SK-N-SH (cell line): Measurements from ENCODE around the gene TRANK1. TPM values are rescaled to one million over a fixed set of nuclear protein-coding genes. Genes with fewer than 3 reads are reported as not detected.

Experiments used
- CTCF ChIA-PET: fragments of 300-600, 350-600 bp; formaldehyde crosslinking; extraction: SDS; loops from one replicate; lab custom pipeline; 2021; lab: Yijun Ruan, JAX
- POLR2A ChIA-PET: fragments of 350-600 bp; sonication (Branson Sonifier 250); formaldehyde crosslinking; extraction: SDS; loops from one replicate; lab custom pipeline; 2020; ENCODE audit warnings: antibody characterized with exemption, inconsistent platforms; lab: Yijun Ruan, JAX
- DNase-seq: peaks from one replicate; pipeline ENCODE4 v3.0.0; 2012
- H2AFZ ChIP-seq: fragments of 200-600 bp; sonication (generic); 2 replicates; pipeline ENCODE4 v1.8.1; 2016; ENCODE audit warnings: antibody characterized with exemption, mild to moderate bottlenecking, low read depth
- H3F3A ChIP-seq: fragments of 200-600 bp; sonication (generic); replicated peaks from 2 replicates; pipeline ENCODE3; 2016; ENCODE audit warnings: antibody characterized with exemption, mild to moderate bottlenecking; ENCODE audit not compliant: insufficient read depth
- H3K27ac ChIP-seq, 2 experiments: fragments of 200-500 bp in 1 of 2; fragments of 200-600 bp in 1 of 2; sonication (Bioruptor generic) in 1 of 2; sonication (generic), shearing (Covaris generic) in 1 of 2; 2 replicates each; pipeline versions ENCODE4 v1.5.1 to v1.6.1; 2014 to 2016; ENCODE audit warnings: low read depth in 2 of 2, inconsistent platforms in 1 of 2, low read length in 1 of 2, mild to moderate bottlenecking in 1 of 2, mixed read lengths in 1 of 2
- H3K27me3 ChIP-seq: fragments of 200-600 bp; sonication (generic), shearing (Covaris generic); 2 replicates; pipeline ENCODE4 v1.6.1; 2016; ENCODE audit warnings: mixed run types; ENCODE audit not compliant: insufficient read depth
- H3K36me3 ChIP-seq, 2 experiments: fragments of 200-500 bp in 1 of 2; fragments of 200-600 bp in 1 of 2; sonication (Bioruptor generic) in 1 of 2; sonication (generic) in 1 of 2; replicated peaks in 1 of 2; 2 replicates each; pipeline versions ENCODE3 to v1.5.1; 2014 to 2016; ENCODE audit warnings: low read length in 1 of 2, mild to moderate bottlenecking in 1 of 2; ENCODE audit not compliant: insufficient read depth in 2 of 2, control insufficient read depth in 1 of 2
- H3K4me1 ChIP-seq, 2 experiments: fragments of 200-500 bp in 1 of 2; fragments of 200-600 bp in 1 of 2; sonication (Bioruptor generic) in 1 of 2; sonication (generic), shearing (Covaris generic) in 1 of 2; 2 replicates each; pipeline versions ENCODE4 v1.5.1 to v1.6.1; 2014 to 2016; ENCODE audit warnings: low read depth in 1 of 2, low read length in 1 of 2, mixed run types in 1 of 2; ENCODE audit not compliant: insufficient read depth in 2 of 2, control insufficient read depth in 1 of 2
- H3K4me2 ChIP-seq: fragments of 200-600 bp; sonication (generic), shearing (Covaris generic); 2 replicates; pipeline ENCODE4 v1.6.1; 2017; ENCODE audit warnings: mixed run types
- H3K4me3 ChIP-seq, 2 experiments: fragments of 200-500 bp in 1 of 2; fragments of 200-600 bp in 1 of 2; sonication (Bioruptor generic) in 1 of 2; sonication (generic), shearing (Covaris generic) in 1 of 2; 2 replicates each; pipeline versions ENCODE4 v1.5.1 to v1.8.1; 2014 to 2016; ENCODE audit warnings: low read depth in 2 of 2, inconsistent platforms in 1 of 2, low read length in 1 of 2, mild to moderate bottlenecking in 1 of 2, mixed read lengths in 1 of 2, moderate library complexity in 1 of 2
- H3K79me2 ChIP-seq: fragments of 200-600 bp; sonication (generic); 2 replicates; pipeline ENCODE4 v1.8.1; 2017; ENCODE audit warnings: mild to moderate bottlenecking; ENCODE audit not compliant: insufficient read depth
- H3K9ac ChIP-seq: fragments of 200-600 bp; sonication (generic); 2 replicates; pipeline ENCODE4 v1.6.1; 2017; ENCODE audit warnings: mixed run types
- H3K9me2 ChIP-seq: fragments of 200-600 bp; sonication (generic); 2 replicates; pipeline ENCODE4 v1.6.1; 2017; ENCODE audit warnings: mixed run types
- H3K9me3 ChIP-seq: fragments of 200-600 bp; sonication (generic); 2 replicates; pipeline ENCODE4 v1.6.1; 2017; ENCODE audit warnings: mixed run types, mild to moderate bottlenecking, moderate library complexity
- H4K20me1 ChIP-seq: fragments of 200-600 bp; sonication (generic); 2 replicates; pipeline ENCODE4 v1.6.1; 2017; ENCODE audit warnings: mild to moderate bottlenecking, mixed run types; ENCODE audit not compliant: insufficient read depth
- CTCF ChIP-seq: fragments of 200-600 bp; sonication (generic); IDR thresholded peaks from 2 replicates; pipeline ENCODE4 v1.6.1; 2017; ENCODE audit warnings: antibody characterized with exemption, mild to moderate bottlenecking, moderate library complexity
- ELF1 ChIP-seq: IDR thresholded peaks from 2 replicates; pipeline ENCODE4 v1.4.0; 2012
- EP300 ChIP-seq, 2 experiments: IDR thresholded peaks; 2 replicates each; pipeline versions ENCODE4 v1.4.0 to v1.6.1; 2012; ENCODE audit warnings: borderline replicate concordance in 1 of 2, low read depth in 1 of 2, low read length in 1 of 2
- FOXM1 ChIP-seq: IDR thresholded peaks from 2 replicates; pipeline ENCODE4 v1.4.0; 2012; ENCODE audit warnings: low read depth, mild to moderate bottlenecking
- GABPA ChIP-seq: IDR thresholded peaks from 2 replicates; pipeline ENCODE4 v1.4.0; 2012; ENCODE audit warnings: low read depth, mild to moderate bottlenecking
- IRF3 ChIP-seq: fragments of 150-350 bp; IDR thresholded peaks from 2 replicates; pipeline ENCODE4 v1.6.1; 2016; ENCODE audit warnings: mild to moderate bottlenecking, low read depth, low read length
- MEF2A ChIP-seq: IDR thresholded peaks from 2 replicates; pipeline ENCODE4 v1.4.0; 2012; ENCODE audit warnings: low read depth, borderline replicate concordance
- MXI1 ChIP-seq: IDR thresholded peaks from 2 replicates; pipeline ENCODE4 v1.6.1; 2012; ENCODE audit warnings: mild to moderate bottlenecking, low read depth, low read length, improper control_type of control experiment
- NRF1 ChIP-seq: IDR thresholded peaks from 2 replicates; pipeline ENCODE4 v1.6.1; 2012; ENCODE audit warnings: low read depth, mild to moderate bottlenecking, low read length
- POLR2AphosphoS5 ChIP-seq: IDR thresholded peaks from 2 replicates; pipeline ENCODE4 v1.6.1; 2012; ENCODE audit warnings: low read depth, low read length
- RAD21 ChIP-seq: IDR thresholded peaks from 2 replicates; pipeline ENCODE4 v1.6.1; 2012; ENCODE audit warnings: mild to moderate bottlenecking, low read length
- REST ChIP-seq: IDR thresholded peaks from 2 replicates; pipeline ENCODE4 v1.6.1; 2012; ENCODE audit warnings: mild to moderate bottlenecking, low read depth, low read length, moderate library complexity
- RFX5 ChIP-seq: IDR thresholded peaks from 2 replicates; pipeline ENCODE4 v1.6.1; 2012; ENCODE audit warnings: mild to moderate bottlenecking, improper control_type of control experiment, low read length
- RXRA ChIP-seq: IDR thresholded peaks from 2 replicates; pipeline ENCODE4 v1.4.0; 2012; ENCODE audit warnings: low read depth, mild to moderate bottlenecking, borderline replicate concordance
- SMC3 ChIP-seq: IDR thresholded peaks from 2 replicates; pipeline ENCODE4 v1.6.1; 2012; ENCODE audit warnings: low read depth, low read length, improper control_type of control experiment
- TAF1 ChIP-seq: IDR thresholded peaks from 2 replicates; pipeline ENCODE4 v1.6.1; 2012; ENCODE audit warnings: low read depth, mild to moderate bottlenecking, low read length, moderate library complexity, borderline replicate concordance
- TEAD4 ChIP-seq: IDR thresholded peaks from 2 replicates; pipeline ENCODE4 v1.4.0; 2012; ENCODE audit warnings: mild to moderate bottlenecking, borderline replicate concordance; ENCODE audit not compliant: insufficient read depth
- USF1 ChIP-seq: IDR thresholded peaks from 2 replicates; pipeline ENCODE4 v1.4.0; 2012; ENCODE audit warnings: low read depth, borderline replicate concordance
- USF2 ChIP-seq: fragments of 150-350 bp; IDR thresholded peaks from 2 replicates; pipeline ENCODE4 v1.6.1; 2017; ENCODE audit warnings: antibody characterized with exemption, low read length, low read depth, borderline replicate concordance
- WGBS: methylation state at CpG from one replicate; pipeline ENCODE4 v1.1.6; 2017; ENCODE audit warnings: low lambda C conversion rate; 5-methylcytosine and 5-hydroxymethylcytosine counted together
- polyA plus RNA-seq, 3 experiments: library from polyadenylated mRNA; depleted of rRNA; stranded (reverse); fragments of >200 nt; gene quantifications; 2 replicates each; pipeline ENCODE4 v1.2.3, GENCODE V29; 2012

Gene TRANK1
- polyA plus RNA-seq, 1 of the 3 experiments (the other 2 are of a cell fraction) = 0.16 TPM

- no peak for DNase-seq
- Histone ChIP-seq H3K79me2 (no peaks in the 10 kb centered on the region), H3K27ac (no peak overlapping the region), H3K4me1 (peaks cover 6 to 7% of the 10 kb centered on the region in 2 experiments; a peak in 2 of 4 replicates), H3K27me3 (no peaks in the 10 kb centered on the region), H3K4me3 (no peak overlapping the region), H3K4me2 (no peak overlapping the region), H3F3A (no peaks in the 10 kb centered on the region), H3K9me3 (no peaks in the 10 kb centered on the region), H2AFZ (no peak overlapping the region), H3K9ac (no peak overlapping the region), H3K36me3 (no peaks in the 10 kb centered on the region), H3K9me2 (no peaks in the 10 kb centered on the region), H4K20me1 (no peaks in the 10 kb centered on the region)
- ChIA-PET POLR2A (no interaction called here), CTCF (interaction anchor here (0.7 to 3.0 kb wide), 4 partner anchors 9 to 195 kb away, joined by 3 to 19 read pairs (median 4); no protein-coding TSS in a partner anchor)
- no peak for TF ChIP-seq MXI1
- TF ChIP-seq NRF1 = no peak
- TF ChIP-seq TAF1 = no peak
- no peak for TF ChIP-seq TEAD4
- TF ChIP-seq RXRA = no peak
- TF ChIP-seq MEF2A = no peak
- no peak for TF ChIP-seq GABPA
- no peak for TF ChIP-seq REST
- no peak for TF ChIP-seq ELF1
- no peak for TF ChIP-seq RFX5
- no peak for TF ChIP-seq USF1
- TF ChIP-seq FOXM1 = no peak
- TF ChIP-seq RAD21 = no peak
- TF ChIP-seq SMC3 = no peak
- TF ChIP-seq EP300 (IDR thresholded peaks at IDR 0.05; ENCODE audit: borderline replicate concordance in 1 of 2, low read depth in 1 of 2, low read length in 1 of 2) = no peak
- no peak for TF ChIP-seq CTCF
- TF ChIP-seq IRF3 = no peak
- TF ChIP-seq POLR2AphosphoS5 = no peak
- TF ChIP-seq USF2 = no peak
- 89% methylated on average over 3 of the region's 3 CpGs for WGBS
These were observed 39.3 kb downstream of the TRANK1 start for GRCh38 chr3:36905545-36905944.
